Lower leg skin (tissue), 4 donors: ENCODE data around the gene FUS. TPM values are rescaled to one million over a fixed set of nuclear protein-coding genes. Genes with fewer than 3 reads are reported as not detected.

Experiments used
- DNase-seq, 2 donors: peaks; one replicate each; pipeline ENCODE4 v3.0.0-alpha.2; 2019; ENCODE audit warnings: low spot score in 2 of 2
- H3K4me3 ChIP-seq: fragments of 200-600 bp; sonication (generic); 2 replicates; pipeline ENCODE4 v1.5.1; 2017; ENCODE audit warnings: mild to moderate bottlenecking, low read depth; ENCODE audit not compliant: poor library complexity, severe bottlenecking
- CTCF ChIP-seq, 3 donors: fragments of 450-650 bp; IDR thresholded peaks; one replicate each; pipeline ENCODE4 v1.5.1; 2016; ENCODE audit warnings: antibody characterized with exemption in 3 of 3, mild to moderate bottlenecking in 3 of 3, moderate library complexity in 2 of 3
- POLR2A ChIP-seq, 2 donors: fragments of 450-650 bp; IDR thresholded peaks; one replicate each; pipeline ENCODE4 v1.6.1; 2016 to 2017; ENCODE audit warnings: antibody characterized with exemption in 2 of 2, mild to moderate bottlenecking in 1 of 2, moderate library complexity in 1 of 2
- WGBS, 2 donors: methylation state at CpG; one replicate each; pipeline ENCODE4 v1.1.5; 2018; 5-methylcytosine and 5-hydroxymethylcytosine counted together
- intact Hi-C: fragments of 100-400 bp; cut with DNase I; formaldehyde crosslinking; loops from one replicate; pipeline ENCODE4 v1.15.0; 2023; ENCODE audit warnings: low total_unique reads
- total RNA-seq, 4 donors: library from RNA; depleted of rRNA; stranded (reverse); fragments of >200 nt; gene quantifications; one replicate each; pipeline ENCODE4 v1.1.0, GENCODE V29; 2016

Gene FUS
- total RNA-seq, 4 donors from 2014 or later, result 31.9 to 55.8 (median 34.9) TPM

DNA sequence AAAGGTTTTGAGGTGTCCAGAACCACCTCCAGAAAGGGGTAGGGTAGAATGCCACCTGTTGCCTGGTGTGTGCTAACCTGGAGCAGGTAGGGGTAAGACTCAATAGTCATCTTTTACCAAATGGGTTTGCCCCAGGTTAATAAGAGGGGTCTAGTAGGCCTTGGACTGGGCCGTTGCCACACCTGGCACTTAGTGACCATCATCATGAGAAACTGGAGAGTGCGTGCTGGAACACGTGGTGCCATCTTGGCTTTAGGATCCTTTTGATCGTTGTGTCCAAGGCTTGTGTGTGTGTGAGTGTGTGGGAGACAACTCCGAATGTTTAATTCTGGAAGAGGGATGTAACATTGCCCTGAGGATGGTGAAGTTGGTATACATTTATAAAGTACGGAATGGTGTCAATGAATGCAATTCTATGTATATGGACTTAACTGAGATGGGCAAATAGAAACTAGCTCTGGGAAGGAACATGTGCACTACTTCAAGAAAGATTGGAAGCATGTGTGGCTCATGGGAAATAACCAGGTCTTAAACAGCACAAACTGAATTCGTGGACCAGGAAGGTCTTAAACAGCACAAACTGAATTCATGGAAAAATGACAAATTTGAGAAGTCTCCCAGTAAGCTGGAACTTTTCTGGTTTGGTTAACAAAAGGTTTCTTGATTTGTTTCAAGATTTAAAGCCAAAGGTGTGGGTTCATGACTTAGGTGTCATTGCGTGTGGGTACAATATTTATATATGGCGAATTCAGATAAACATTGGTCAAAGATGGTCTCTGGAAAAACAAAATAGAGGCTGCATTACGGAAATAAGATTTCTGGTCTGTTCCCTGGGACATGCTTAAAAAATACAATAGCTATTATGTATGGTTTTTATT, 7.2 kb downstream of the FUS start:
- H3K4me3 ChIP-seq, result no peak overlapping the region
- TF ChIP-seq POLR2A (IDR thresholded peaks at IDR 0.05), result no peak
- TF ChIP-seq CTCF (IDR thresholded peaks at IDR 0.05), result no peak
- no peak for DNase-seq
- intact Hi-C loops, result no loop called here
- WGBS, 2 donors, result 75 to 81% methylated on average over 10 of the region's 10 CpGs

DNA sequence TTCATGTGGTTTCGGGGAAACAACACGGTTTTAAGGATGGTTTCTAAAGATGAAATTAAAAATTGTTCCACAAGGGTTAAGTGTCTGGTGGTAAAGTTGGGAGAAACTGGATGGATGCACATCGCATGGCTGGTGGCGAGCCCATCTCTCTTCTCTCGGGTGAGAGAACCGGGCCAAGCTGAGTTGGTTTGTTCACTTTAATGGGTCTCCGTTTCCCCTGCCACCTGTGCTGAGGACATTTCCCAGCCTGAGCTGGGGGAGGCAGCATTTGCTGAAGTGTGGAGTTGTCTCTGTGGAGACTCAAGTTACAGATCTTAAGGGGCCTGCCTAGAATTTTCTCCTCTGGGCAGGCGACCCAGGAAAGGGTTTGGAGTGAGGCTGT, 7.9 kb downstream of the FUS start:
- 76 to 82% methylated on average over 8 of the region's 8 CpGs for WGBS, 2 donors
- intact Hi-C loops, result no loop called here

DNA sequence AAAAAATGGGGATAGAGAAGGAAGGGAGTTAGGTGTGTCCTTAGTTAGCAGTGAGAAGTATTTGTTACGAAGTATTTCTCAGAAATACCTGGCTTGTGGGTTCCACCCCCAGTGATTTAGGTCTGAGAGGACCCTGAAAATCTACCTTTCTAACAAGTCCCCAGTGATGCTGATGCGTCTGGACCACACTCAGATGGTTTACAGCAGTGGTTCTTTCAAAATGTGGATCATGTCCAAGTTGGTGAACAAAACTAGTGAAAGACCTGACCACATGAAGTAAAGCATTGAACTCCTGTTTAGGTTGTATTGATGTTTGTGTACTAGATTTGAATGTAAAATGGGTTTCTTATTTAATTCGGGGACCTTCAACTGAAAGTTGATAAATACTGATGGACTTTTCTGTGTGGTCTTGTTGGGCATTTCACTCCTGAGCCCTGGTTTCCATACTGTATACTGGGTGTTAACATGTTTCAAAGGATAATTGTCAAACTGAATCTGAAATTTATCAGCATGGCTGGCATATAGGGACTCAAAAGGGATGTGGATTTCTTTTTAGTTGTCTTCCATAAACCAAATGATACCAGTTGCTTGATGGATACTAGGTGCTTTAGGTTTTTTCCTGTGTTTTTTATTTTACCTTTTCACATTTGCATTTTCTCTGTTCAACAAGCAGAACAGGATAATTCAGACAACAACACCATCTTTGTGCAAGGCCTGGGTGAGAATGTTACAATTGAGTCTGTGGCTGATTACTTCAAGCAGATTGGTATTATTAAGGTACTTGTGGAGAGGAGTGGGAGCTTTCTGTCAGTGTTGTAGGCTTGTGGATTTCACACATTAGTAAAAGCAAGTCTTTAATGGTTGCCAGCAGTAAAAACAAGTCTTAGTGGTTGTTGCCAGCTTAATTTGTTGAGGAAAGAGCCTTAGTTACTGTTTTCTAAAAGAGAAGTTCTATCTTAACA, 8.8 kb downstream of the FUS start:
- intact Hi-C loops, result no loop called here
- WGBS, 2 donors, result 86 to 88% methylated on average over 3 of the region's 3 CpGs
- DNase-seq, result no peak
- no peak for TF ChIP-seq POLR2A (IDR thresholded peaks at IDR 0.05)
- no peak for TF ChIP-seq CTCF (IDR thresholded peaks at IDR 0.05)
- no peak overlapping the region for H3K4me3 ChIP-seq

More for the DNA sequence above, 7.9 kb downstream of the FUS start:
- DNase-seq, result no peak
- no peak for TF ChIP-seq CTCF (IDR thresholded peaks at IDR 0.05)
- no peak for TF ChIP-seq POLR2A (IDR thresholded peaks at IDR 0.05)
- no peak overlapping the region for H3K4me3 ChIP-seq

- no peak for DNase-seq
- WGBS, 2 donors, result 89 to 92% methylated on average over 2 of the region's 2 CpGs
- no peak for TF ChIP-seq CTCF (IDR thresholded peaks at IDR 0.05)
- TF ChIP-seq POLR2A (IDR thresholded peaks at IDR 0.05), result no peak
- H3K4me3 ChIP-seq, result no peak overlapping the region
- intact Hi-C loops, result no loop called here
These were observed 9.5 kb downstream of the FUS start for GRCh38 chr16:31189412-31189778.

DNA sequence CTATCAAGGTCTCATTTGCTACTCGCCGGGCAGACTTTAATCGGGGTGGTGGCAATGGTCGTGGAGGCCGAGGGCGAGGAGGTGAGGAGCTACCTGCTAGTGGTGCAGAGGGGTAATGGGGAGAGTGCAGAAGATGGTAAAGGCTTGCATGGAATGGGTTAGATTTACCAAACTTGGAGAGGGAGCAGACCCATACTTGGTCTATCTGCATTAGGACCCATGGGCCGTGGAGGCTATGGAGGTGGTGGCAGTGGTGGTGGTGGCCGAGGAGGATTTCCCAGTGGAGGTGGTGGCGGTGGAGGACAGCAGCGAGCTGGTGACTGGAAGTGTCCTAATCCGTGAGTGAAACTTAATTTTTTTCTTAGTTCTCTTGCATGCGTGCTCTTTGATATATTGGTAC, 10.1 kb downstream of the FUS start:
- WGBS, 2 donors, result 95 to 96% methylated on average over 12 of the region's 12 CpGs
- intact Hi-C loops, result no loop called here
- TF ChIP-seq POLR2A (IDR thresholded peaks at IDR 0.05) (no peak), CTCF (IDR thresholded peaks at IDR 0.05) (no peak)
- H3K4me3 ChIP-seq, result no peak overlapping the region
- DNase-seq, result no peak
